HG02981 (cell line): ENCODE data around the gene C1GALT1.
"Not testable (repeated sequence)": the region's sequence is repeated elsewhere in the genome, so short reads cannot be mapped to it uniquely, and the experiment has no call there.

ENCODE experiments used
- ATAC-seq: cut with Tn5 transposase; IDR thresholded peaks from one replicate; pipeline ENCODE4 v1.9.1; 2021; ENCODE audit warnings: mild to moderate bottlenecking, moderate library complexity; ENCODE audit not compliant: unreplicated experiment

Gene C1GALT1

GRCh38 chr7:7182156-7183060 is at the start of gene C1GALT1:
Gene C1GALT1 (plus strand): TSS chr7:7182544. CDS start chr7:7234320, 51,776 bp downstream.
- peak; percentile 82 for ATAC-seq

- ATAC-seq, result no peak
Observed at GRCh38 chr7:7134046-7134445, 48.3 kb upstream of the C1GALT1 start.

- ATAC-seq, result no peak
Observed at GRCh38 chr7:7135074-7135473, 47.3 kb upstream of the C1GALT1 start.

- ATAC-seq, result not testable (repeated sequence)
Observed at GRCh38 chr7:7135924-7136323, 46.4 kb upstream of the C1GALT1 start.

- no peak for ATAC-seq
Observed at GRCh38 chr7:7136466-7137381, 45.6 kb upstream of the C1GALT1 start.

GRCh38 chr7:7138897-7139296 is 43.4 kb upstream of the C1GALT1 start:
- no peak for ATAC-seq

- ATAC-seq, result not testable (repeated sequence)
Observed at GRCh38 chr7:7143404-7143803, 38.9 kb upstream of the C1GALT1 start.

- not testable (repeated sequence) for ATAC-seq
Observed at GRCh38 chr7:7145151-7145550, 37.2 kb upstream of the C1GALT1 start.

- ATAC-seq, result no peak
Observed at GRCh38 chr7:7146837-7147236, 35.5 kb upstream of the C1GALT1 start.

GRCh38 chr7:7148798-7149481 is 33.4 kb upstream of the C1GALT1 start:
- ATAC-seq, result no peak

GRCh38 chr7:7151285-7151684 is 31.1 kb upstream of the C1GALT1 start:
- no peak for ATAC-seq

GRCh38 chr7:7151865-7152264 is 30.5 kb upstream of the C1GALT1 start:
- no peak for ATAC-seq

GRCh38 chr7:7152315-7152714 is 30.0 kb upstream of the C1GALT1 start:
- ATAC-seq, result no peak

- not testable (repeated sequence) for ATAC-seq
Observed at GRCh38 chr7:7154355-7154754, 28.0 kb upstream of the C1GALT1 start.

GRCh38 chr7:7156663-7157062 is 25.7 kb upstream of the C1GALT1 start:
- ATAC-seq, result no peak

GRCh38 chr7:7157177-7157886 is 25.0 kb upstream of the C1GALT1 start:
- peak; percentile 92 for ATAC-seq

- ATAC-seq, result no peak
Observed at GRCh38 chr7:7157887-7158271, 24.5 kb upstream of the C1GALT1 start.

- no peak for ATAC-seq
Observed at GRCh38 chr7:7159063-7159658, 23.2 kb upstream of the C1GALT1 start.

- ATAC-seq, result no peak
Observed at GRCh38 chr7:7164591-7164990, 17.8 kb upstream of the C1GALT1 start.

GRCh38 chr7:7165372-7165771 is 17.0 kb upstream of the C1GALT1 start:
- ATAC-seq, result no peak
